ENCODE measurements around the gene PDGFC.

- TF ChIP-seq BRCA1 (IDR thresholded peaks at IDR 0.05; ENCODE audit: low read depth, low read length), result no peak
- TF ChIP-seq CTCF (IDR thresholded peaks at IDR 0.05; ENCODE audit: control extremely low read depth in 1 of 3, insufficient read depth in 1 of 3, low read depth in 1 of 3, low read length in 3 of 3), result no peak
- TF ChIP-seq CREB1 (IDR thresholded peaks at IDR 0.05), result no peak
- no peak for TF ChIP-seq CEBPB (IDR thresholded peaks at IDR 0.05; ENCODE audit: low read depth, low read length)
- TF ChIP-seq ZNF274 (IDR thresholded peaks at IDR 0.05; ENCODE audit: borderline replicate concordance, extremely low read depth, low read length), result no peak
- no peak for TF ChIP-seq JUND (IDR thresholded peaks at IDR 0.05; ENCODE audit: low read length)
- no peak for TF ChIP-seq POLR2AphosphoS5 (IDR thresholded peaks at IDR 0.05; ENCODE audit: low read depth, low read length)
- no peak for TF ChIP-seq POLR2A (IDR thresholded peaks at IDR 0.05; ENCODE audit: control extremely low read depth in 1 of 2, low read depth in 2 of 2, low read length in 2 of 2)
- TF ChIP-seq ATF3 (IDR thresholded peaks at IDR 0.05; ENCODE audit: insufficient read depth, low read depth, low read length), result no peak
- TF ChIP-seq MAFK (IDR thresholded peaks at IDR 0.05; ENCODE audit: low read depth, low read length), result no peak
- TF ChIP-seq, protein P1, sequence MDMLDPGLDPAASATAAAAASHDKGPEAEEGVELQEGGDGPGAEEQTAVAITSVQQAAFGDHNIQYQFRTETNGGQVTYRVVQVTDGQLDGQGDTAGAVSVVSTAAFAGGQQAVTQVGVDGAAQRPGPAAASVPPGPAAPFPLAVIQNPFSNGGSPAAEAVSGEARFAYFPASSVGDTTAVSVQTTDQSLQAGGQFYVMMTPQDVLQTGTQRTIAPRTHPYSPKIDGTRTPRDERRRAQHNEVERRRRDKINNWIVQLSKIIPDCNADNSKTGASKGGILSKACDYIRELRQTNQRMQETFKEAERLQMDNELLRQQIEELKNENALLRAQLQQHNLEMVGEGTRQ (IDR thresholded peaks at IDR 0.05; ENCODE audit: low read length), result no peak
- TF ChIP-seq EZH2 (IDR thresholded peaks at IDR 0.05; ENCODE audit: low read depth, low read length, severe bottlenecking), result no peak
Observed at GRCh38 chr4:156711193-156711590, 260.4 kb downstream of the PDGFC start.
